GM12878 (cell line): ENCODE data around the gene SPDYC. TPM values are rescaled to one million over a fixed set of nuclear protein-coding genes. Genes with fewer than 3 reads are reported as not detected.

ENCODE experiments used
- ATAC-seq: fragments of 200-7000 bp; cut with Tn5 transposase; 3 replicates; pipeline ENCODE4 v1.9.1; 2020; ENCODE audit warnings: mild to moderate bottlenecking, moderate library complexity
- BruUV-seq: library from RNA; stranded (reverse); fragments of 400-500 nt; replicated peaks from 2 replicates; lab custom pipeline; 2021; lab: Mats Ljungman, UMichigan
- CTCF ChIA-PET: fragments of 300-600 bp; sonication (Branson Sonifier 250); formaldehyde crosslinking; extraction: SDS; loops from one replicate; lab custom pipeline; 2021; ENCODE audit warnings: inconsistent platforms; lab: Yijun Ruan, JAX
- POLR2A ChIA-PET: fragments of 350-600 bp; formaldehyde crosslinking; extraction: SDS; loops from one replicate; lab custom pipeline; 2021; ENCODE audit warnings: inconsistent platforms; lab: Charles Lee
- RAD21 ChIA-PET: fragments of 300-600 bp; sonication (Branson Sonifier 250); formaldehyde crosslinking; loops from one replicate; lab custom pipeline; 2023; ENCODE audit warnings: antibody characterized with exemption; ENCODE audit not compliant: unreplicated experiment; lab: Charles Lee
- SMC1A ChIA-PET: fragments of 300-600 bp; sonication (Branson Sonifier 250); formaldehyde crosslinking; loops from one replicate; lab custom pipeline; 2023; ENCODE audit not compliant: unreplicated experiment, uncharacterized antibody; lab: Charles Lee
- DNase-seq: peaks from one replicate; pipeline ENCODE4 v3.0.0-alpha.2; 2011; ENCODE audit warnings: low read depth, low spot score
- FAIRE-seq: peaks from 3 replicates; lab custom pipeline; 2011; peaks lifted over from hg19 to GRCh38; lab: Jason Lieb, UNC
- H2AFZ ChIP-seq: 2 replicates; pipeline ENCODE4 v1.6.0; 2011; ENCODE audit warnings: low read depth, low read length, control low read depth; ENCODE audit not compliant: control insufficient read depth
- H3K27ac ChIP-seq: 2 replicates; pipeline ENCODE4 v1.5.1; 2011; ENCODE audit warnings: control low read depth; ENCODE audit not compliant: control insufficient read depth, insufficient read depth
- H3K27me3 ChIP-seq, 2 experiments: replicated peaks in 1 of 2; 2 replicates each; pipeline versions ENCODE4 v1.6.0 to v1.6.1; 2011; ENCODE audit warnings: low read length in 1 of 2; ENCODE audit not compliant: control insufficient read depth in 2 of 2, insufficient read depth in 2 of 2
- H3K36me3 ChIP-seq, 2 experiments: 2 replicates each; pipeline ENCODE4 v1.5.1; 2011; ENCODE audit warnings: low read length in 1 of 2; ENCODE audit not compliant: control insufficient read depth in 2 of 2, insufficient read depth in 2 of 2
- H3K4me1 ChIP-seq: 2 replicates; pipeline ENCODE4 v1.6.1; 2011; ENCODE audit warnings: mild to moderate bottlenecking, low read length, moderate library complexity, mixed read lengths; ENCODE audit not compliant: control insufficient read depth, insufficient read depth
- H3K4me2 ChIP-seq: 2 replicates; pipeline ENCODE4 v1.6.0; 2011; ENCODE audit warnings: control low read depth; ENCODE audit not compliant: control insufficient read depth, insufficient read depth
- H3K4me3 ChIP-seq: fragments of 200-600 bp; sonication (generic); 2 replicates; pipeline ENCODE4 v1.5.1; 2016
- H3K79me2 ChIP-seq: 2 replicates; pipeline ENCODE4 v1.6.0; 2011; ENCODE audit warnings: low read length; ENCODE audit not compliant: control insufficient read depth, insufficient read depth
- H3K9ac ChIP-seq: 2 replicates; pipeline ENCODE4 v1.8.0; 2011; ENCODE audit warnings: low read length, control low read depth, mixed read lengths; ENCODE audit not compliant: control insufficient read depth, insufficient read depth
- H3K9me3 ChIP-seq: replicated peaks from 3 replicates; pipeline ENCODE4 v1.5.1; 2011; ENCODE audit warnings: mild to moderate bottlenecking, low read length; ENCODE audit not compliant: control insufficient read depth, insufficient read depth
- H4K20me1 ChIP-seq: 2 replicates; pipeline ENCODE4 v1.6.0; 2011; ENCODE audit not compliant: control insufficient read depth, insufficient read depth
- EZH2 ChIP-seq: IDR thresholded peaks from 2 replicates; pipeline ENCODE4 v1.6.1; 2012; ENCODE audit warnings: low read depth, mild to moderate bottlenecking, control low read depth, inconsistent platforms, low read length, borderline replicate concordance; ENCODE audit not compliant: control insufficient read depth
- TBL1XR1 ChIP-seq: IDR thresholded peaks from 2 replicates; pipeline ENCODE4 v1.6.1; 2012; ENCODE audit warnings: low read depth, low read length, improper control_type of control experiment
- YBX1 ChIP-seq: fragments of 450-650 bp; IDR thresholded peaks from 2 replicates; pipeline ENCODE4 v1.6.1; 2016; ENCODE audit warnings: antibody characterized with exemption
- WGBS: methylation state at CpG from one replicate; pipeline ENCODE4 v1.1.6; 2016; ENCODE audit warnings: low lambda C conversion rate; ENCODE audit not compliant: insufficient replicate concordance, insufficient coverage; ENCODE audit errors: missing lambda C conversion rate; 5-methylcytosine and 5-hydroxymethylcytosine counted together
- in situ Hi-C: fragments of 300-500 bp; cut with MboI; formaldehyde crosslinking; loops from 9 replicates; pipeline ENCODE4 v1.14.3; 2018; ENCODE audit warnings: mixed read lengths
- intact Hi-C: fragments of 100-400 bp; cut with micrococcal nuclease; formaldehyde crosslinking; loops from one replicate; pipeline ENCODE4 v1.14.2; 2022; ENCODE audit not compliant: unreplicated experiment
- polyA plus RNA-seq, 11 experiments: library from polyadenylated mRNA; depleted of rRNA in 4 of 11; unstranded in 6 of 11; stranded (reverse) in 5 of 11; fragments of >200 nt; fragmentation: Nextera tagmentation in 4 of 11; fragmentation: Illumina TruSeq in 1 of 11; extraction: Ambion mirVana in 4 of 11; extraction: Trizol in 1 of 11; gene quantifications; 1 replicate in 1 of 11; 2 replicates in 10 of 11; pipeline versions ENCODE4 v1.2.1 to v1.2.3, GENCODE V29; 2011 to 2016; ENCODE audit warnings: inconsistent platforms in 2 of 11, missing spikeins in 2 of 11, low read depth in 1 of 11
- total RNA-seq, 4 experiments: library from RNA; depleted of rRNA in 3 of 4; stranded (reverse); fragments of >200 nt in 3 of 4; fragmentation: Illumina TruSeq in 1 of 4; extraction: Trizol in 1 of 4; gene quantifications; 2 replicates each; pipeline versions ENCODE4 v1.2.1 to v1.2.3, GENCODE V29; 2013 to 2021
- TF ChIP-seq, protein P1 (sequence below): fragments of 450-650 bp; formaldehyde crosslinking; IDR thresholded peaks from 2 replicates; pipeline ENCODE4 v1.5.0; 2022; ENCODE audit warnings: mild to moderate bottlenecking, missing genetic modification characterization

Gene SPDYC
- total and polyA plus RNA-seq, 10 of the 15 experiments (the other 5 are each of a cell fraction or from before 2014, with no cell fraction given) = not detected

DNA sequence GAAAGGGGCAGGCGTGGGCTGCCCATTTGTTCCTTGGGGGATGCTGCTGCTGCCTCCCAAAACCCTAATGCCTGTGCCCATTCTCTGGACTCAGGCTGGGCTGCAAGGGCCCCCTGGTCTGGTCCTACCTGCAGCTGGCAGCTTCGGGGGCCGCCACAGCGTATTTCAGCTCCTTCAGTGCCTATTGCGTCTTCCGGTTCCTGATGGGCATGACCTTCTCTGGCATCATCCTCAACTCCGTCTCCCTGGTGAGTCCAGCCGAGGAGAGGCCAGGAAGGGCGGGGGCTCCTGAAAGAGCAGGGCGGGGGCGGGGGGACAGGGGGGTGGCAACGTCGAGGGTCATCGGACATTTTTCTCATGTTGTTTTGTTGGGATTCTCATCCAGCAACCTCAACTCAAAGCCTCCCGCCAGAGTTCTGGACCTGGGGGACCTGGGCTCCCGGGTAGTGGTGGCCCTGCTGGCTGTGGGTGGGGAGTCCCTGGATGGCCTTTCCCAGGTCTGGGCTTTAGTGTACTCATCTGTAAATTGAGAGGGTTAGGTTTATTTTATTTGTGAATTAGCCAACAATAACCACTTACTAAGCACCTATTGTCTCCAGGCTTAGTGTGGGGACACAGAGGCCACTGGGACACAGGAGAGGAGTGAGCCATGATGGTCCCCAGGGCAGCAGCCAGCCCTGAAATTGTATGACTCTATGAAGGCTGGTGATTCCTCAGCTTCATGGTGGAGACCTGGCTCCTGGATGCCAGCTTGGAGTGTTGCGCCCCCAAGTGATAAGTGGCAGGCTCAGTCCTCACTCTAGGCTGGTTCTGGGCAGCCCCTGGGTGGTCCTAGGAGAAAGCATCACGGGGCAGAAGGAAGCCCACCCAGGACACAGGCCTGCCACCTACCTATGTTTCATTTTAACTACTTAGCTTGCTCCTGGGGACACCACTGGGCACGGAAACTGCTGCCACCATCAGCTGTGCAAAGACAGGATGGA is 47.7 kb downstream of the SPDYC start:
- FAIRE-seq = no peak
- TF ChIP-seq EZH2 (no peak), YBX1 (no peak), TBL1XR1 (no peak)
- TF ChIP-seq, protein P1, sequence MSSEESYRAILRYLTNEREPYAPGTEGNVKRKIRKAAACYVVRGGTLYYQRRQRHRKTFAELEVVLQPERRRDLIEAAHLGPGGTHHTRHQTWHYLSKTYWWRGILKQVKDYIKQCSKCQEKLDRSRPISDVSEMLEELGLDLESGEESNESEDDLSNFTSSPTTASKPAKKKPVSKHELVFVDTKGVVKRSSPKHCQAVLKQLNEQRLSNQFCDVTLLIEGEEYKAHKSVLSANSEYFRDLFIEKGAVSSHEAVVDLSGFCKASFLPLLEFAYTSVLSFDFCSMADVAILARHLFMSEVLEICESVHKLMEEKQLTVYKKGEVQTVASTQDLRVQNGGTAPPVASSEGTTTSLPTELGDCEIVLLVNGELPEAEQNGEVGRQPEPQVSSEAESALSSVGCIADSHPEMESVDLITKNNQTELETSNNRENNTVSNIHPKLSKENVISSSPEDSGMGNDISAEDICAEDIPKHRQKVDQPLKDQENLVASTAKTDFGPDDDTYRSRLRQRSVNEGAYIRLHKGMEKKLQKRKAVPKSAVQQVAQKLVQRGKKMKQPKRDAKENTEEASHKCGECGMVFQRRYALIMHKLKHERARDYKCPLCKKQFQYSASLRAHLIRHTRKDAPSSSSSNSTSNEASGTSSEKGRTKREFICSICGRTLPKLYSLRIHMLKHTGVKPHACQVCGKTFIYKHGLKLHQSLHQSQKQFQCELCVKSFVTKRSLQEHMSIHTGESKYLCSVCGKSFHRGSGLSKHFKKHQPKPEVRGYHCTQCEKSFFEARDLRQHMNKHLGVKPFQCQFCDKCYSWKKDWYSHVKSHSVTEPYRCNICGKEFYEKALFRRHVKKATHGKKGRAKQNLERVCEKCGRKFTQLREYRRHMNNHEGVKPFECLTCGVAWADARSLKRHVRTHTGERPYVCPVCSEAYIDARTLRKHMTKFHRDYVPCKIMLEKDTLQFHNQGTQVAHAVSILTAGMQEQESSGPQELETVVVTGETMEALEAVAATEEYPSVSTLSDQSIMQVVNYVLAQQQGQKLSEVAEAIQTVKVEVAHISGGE (CRISPR knock-in tag) = no peak
- TF ChIP-seq, all 136 proteins: peak for 0
- no peak overlapping the region for H3K27ac ChIP-seq
- H3K79me2 ChIP-seq = no peaks in the 10 kb centered on the region
- intact Hi-C loops = no loop called here
- no peak overlapping the region for H2AFZ ChIP-seq
- DNase-seq (no peak), ATAC-seq (no peak)
- ChIA-PET CTCF (interaction anchor here (2.2 kb wide), 1 partner anchor 112 kb away, joined by 10 read pairs; no protein-coding TSS in a partner anchor), RAD21 (no interaction called here), SMC1A (no interaction called here), POLR2A (no interaction called here)
- in situ Hi-C loops = no loop called here
- H3K9ac ChIP-seq = no peak overlapping the region
- peaks cover 7% of the 10 kb centered on the region for H3K4me1 ChIP-seq
- no peaks in the 10 kb centered on the region for H3K9me3 ChIP-seq
- 72% methylated on average over 19 of the region's 19 CpGs for WGBS
- no peak overlapping the region for H3K4me3 ChIP-seq
- no peak overlapping the region for H3K4me2 ChIP-seq
- BruUV-seq = no TSS peak
- H4K20me1 ChIP-seq = no peaks in the 10 kb centered on the region
- H3K36me3 ChIP-seq = no peaks in the 10 kb centered on the region
- no peaks in the 10 kb centered on the region; a peak in 1 of 4 replicates for H3K27me3 ChIP-seq
